ENCODE results near the gene SEMA4A.
"Not testable (repeated sequence)": the region's sequence is repeated elsewhere in the genome, so short reads cannot be mapped to it uniquely, and the experiment has no call there.

SEMA4A gene

DNA sequence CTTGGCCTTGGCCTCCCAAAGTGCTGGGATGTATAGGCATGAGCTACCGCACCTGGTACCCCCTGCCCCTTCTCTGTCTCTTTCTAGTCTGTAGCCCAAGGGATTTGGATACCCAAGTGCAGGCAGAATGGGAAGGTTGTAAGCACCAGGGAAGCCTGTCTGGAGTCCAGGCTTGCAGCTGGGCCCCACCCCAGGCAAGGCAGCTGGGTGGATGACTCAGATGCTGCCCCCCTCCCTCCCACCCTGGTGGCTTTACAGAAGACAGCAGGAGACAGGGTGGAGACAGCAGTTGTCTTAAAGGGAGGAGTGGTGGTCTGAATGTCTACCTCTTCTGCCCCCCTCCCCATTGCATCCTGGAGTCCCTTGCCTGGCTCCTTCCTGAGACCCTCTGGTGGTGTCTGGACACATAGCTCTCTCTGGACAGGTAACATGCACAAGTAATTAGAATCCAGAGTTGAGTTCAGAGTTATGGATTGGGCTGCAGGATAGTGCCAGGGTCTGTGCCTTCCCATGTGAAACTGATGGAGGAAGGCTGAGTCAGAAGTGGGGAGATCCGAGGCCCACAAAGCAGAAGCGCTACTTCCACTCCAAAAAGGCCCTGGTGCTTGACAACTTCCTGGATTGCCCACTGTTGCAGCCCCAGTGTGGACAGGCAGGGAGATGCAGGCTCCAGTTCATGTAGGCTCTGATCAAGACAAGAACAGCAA, 33.7 kb upstream of the SEMA4A start:
- DNase-seq: no peak

DNA sequence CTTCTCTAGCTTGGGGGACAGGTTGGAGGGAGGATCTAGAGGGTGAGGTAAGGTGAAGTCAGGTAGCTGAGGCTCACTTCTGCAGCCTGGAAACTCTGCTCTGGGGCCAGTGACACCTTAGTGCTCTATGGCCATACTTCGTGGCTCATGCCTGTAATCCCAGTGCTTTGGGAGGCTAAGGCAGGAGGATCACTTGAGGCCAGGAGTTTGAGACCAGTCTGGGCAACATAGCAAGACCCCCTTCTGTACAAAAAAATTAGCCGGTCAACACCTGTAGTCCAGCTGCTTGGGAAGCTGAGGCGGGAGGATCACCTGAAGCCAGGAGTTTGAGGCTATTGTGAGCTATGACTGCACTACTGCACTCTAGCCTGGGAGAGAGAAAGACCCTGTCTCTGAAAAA, 33.1 kb upstream of the SEMA4A start:
- DNase-seq: no peak

DNA sequence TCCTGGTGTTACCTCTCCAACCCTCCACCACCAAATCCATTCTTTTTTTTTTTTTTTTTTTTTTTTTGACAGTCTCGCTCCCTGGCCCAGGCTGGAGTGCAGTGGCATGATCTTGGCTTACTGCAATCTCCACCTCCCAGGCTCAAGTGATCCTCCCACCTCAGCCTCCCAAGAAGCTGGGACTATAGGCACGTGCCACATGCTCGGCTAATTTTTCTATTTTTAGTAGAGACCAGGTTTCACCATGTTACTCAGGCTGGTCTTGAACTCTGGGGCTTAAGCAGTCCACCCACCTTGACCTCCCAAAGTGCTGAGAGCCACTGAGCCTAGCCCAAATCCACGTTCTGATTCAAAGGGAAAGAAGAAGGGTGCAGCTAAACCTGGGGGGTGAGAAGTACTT, 32.4 kb upstream of the SEMA4A start:
- not testable (repeated sequence) for DNase-seq

GRCh38 chr1:156121457-156121856, 31.9 kb upstream of the SEMA4A start:
- DNase-seq: no peak

DNA sequence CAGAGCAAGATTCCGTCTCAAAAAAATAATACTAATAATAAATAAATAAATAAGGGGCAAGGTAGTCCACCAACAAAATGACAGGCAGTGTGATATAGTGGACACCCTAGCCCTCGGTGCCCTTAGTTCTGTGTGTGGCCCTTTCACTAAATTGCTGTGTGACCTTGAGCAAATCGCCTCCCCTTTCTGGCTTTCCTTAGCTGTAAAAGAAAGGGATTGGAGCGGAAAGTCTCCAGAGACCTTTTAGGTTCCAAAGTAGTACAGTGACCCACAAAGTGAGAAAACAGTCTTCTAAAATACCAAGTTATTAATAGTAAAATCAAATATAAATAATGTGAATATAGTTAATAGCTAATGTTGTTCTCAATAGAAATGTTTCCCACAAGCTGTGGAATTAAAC, 31.3 kb upstream of the SEMA4A start:
- no peak for DNase-seq

DNA sequence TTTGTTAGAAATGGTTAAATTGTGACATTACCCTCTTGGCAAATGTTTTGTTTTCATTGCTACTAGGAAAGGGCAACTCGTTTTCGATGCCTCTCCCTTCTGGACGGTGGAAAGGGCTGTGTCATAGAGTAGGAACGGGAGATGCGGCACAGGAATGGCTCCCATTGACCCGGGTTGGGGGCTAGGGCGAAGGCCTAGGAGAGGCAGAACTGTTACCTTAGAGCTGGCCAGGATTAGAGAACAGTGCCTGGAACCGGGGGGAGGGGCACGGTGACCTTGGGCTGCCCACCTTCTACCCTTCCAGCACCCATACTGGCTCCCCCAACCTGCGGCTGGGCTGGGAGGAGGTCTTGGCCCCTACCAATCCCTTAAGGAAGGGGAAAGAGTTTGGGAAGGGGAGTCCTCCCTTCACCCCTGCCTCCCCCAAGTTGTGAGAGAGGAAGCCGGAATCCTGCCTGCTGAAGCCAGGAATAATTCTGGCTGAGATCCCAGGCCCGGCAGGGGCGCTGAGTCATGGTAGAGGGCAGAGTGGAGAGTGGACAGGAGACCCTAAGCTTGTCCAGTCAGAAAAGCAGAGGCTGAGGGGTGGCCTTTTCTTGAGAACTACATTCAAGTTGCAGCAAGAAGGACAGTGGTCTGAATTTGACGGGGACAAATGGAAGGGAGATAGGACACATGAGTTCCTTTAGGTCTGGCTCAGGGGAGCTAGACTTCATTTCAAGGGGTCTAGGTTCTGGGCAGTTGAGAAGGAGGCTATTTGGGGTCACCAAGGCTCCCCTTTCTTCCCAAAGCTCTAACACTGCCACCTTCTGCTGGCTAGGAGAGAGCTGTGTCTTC, 30.6 kb upstream of the SEMA4A start:
- peak; percentile 52 for DNase-seq

DNA sequence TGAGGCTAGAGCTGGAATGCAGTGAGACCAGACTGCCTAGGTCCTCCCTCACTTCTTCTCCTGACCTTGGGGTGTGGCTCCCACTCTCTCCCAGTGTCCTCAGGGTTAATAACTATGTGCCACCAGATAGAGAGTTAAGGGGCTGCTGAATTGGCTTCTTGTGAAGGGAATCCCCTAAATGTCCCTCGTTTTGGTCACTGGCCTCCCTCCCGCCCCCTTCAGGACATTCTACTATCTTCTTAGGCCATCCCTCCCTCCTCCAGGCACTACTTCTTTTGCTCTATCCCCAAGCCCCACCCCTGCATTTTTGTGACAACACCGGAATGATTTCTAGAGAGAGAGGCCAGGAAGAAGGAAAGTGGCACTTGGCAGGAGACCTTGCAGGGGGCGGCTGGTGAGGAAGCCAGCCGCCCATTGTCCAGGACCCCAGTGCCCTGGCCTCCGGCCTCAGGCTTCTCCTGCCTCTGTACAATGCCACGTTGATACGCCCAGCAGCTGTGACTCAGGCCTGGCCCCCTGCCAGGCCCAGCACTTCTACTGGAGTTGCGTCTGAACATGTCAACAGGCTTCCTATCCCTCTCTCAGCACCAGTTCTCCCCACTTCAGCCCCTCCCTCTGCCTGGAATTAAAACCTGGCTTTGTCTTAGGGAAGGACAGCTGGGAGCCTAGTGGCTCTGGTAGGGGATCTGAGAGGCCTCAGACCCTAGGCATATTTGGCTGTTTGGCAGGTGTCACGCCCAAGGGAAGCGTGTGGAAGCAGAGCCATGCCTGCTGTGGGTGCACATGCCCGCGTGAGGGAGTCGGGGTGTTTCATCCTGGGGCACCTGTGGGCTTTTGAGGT, 29.8 kb upstream of the SEMA4A start:
- DNase-seq: peak; percentile 93

GRCh38 chr1:156124557-156125483, 28.6 kb upstream of the SEMA4A start:
- peak; percentile 2 for DNase-seq

DNA sequence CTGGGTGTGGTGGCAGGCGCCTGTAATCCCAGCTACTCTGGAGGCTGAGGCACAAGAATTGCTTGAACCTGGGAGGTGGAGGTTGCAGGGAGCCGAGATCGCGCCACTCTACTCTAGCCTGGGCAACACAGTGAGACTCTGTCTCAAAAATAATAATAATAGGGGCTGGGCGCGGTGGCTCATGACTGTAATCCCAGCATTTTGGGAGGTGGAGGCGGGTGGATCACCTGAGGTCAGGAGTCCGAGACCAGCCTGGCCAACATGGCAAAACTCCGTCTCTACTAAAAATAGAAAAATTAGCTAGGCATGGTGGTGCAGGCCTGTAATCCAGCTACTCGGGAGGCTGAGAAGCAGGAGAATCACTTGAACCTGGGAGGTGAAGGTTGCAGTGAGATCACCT, 27.8 kb upstream of the SEMA4A start:
- DNase-seq: not testable (repeated sequence)

DNA sequence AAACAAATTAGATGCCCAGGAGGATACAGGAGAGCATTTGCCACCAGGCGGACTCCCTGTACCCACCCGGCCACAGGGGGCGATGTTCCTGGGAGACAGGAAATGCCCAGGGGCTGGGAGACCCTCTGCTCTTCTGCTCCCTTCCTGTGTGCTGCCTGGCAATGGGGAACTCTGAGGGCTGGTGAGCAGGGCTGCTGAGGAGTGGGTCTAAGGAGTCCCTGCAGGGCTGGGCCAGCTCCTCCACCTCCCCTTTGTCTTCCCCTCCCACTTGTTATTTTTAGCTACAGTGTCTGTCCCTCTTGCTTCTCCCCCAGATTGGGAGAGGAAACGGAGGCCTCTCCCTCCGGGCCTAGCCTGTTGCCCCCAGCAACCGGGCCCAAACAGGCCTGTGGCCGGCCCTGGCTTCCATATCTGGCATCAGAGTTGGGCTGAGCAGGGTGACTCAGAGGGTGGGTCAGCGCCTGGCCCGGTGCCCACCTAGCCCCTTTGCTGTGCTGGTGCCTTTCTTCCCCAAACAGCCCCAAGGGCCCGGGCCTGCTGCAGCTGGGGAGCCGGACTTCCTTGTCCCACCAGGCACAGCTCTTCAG, 27.2 kb upstream of the SEMA4A start:
- peak; percentile 63 for DNase-seq

DNA sequence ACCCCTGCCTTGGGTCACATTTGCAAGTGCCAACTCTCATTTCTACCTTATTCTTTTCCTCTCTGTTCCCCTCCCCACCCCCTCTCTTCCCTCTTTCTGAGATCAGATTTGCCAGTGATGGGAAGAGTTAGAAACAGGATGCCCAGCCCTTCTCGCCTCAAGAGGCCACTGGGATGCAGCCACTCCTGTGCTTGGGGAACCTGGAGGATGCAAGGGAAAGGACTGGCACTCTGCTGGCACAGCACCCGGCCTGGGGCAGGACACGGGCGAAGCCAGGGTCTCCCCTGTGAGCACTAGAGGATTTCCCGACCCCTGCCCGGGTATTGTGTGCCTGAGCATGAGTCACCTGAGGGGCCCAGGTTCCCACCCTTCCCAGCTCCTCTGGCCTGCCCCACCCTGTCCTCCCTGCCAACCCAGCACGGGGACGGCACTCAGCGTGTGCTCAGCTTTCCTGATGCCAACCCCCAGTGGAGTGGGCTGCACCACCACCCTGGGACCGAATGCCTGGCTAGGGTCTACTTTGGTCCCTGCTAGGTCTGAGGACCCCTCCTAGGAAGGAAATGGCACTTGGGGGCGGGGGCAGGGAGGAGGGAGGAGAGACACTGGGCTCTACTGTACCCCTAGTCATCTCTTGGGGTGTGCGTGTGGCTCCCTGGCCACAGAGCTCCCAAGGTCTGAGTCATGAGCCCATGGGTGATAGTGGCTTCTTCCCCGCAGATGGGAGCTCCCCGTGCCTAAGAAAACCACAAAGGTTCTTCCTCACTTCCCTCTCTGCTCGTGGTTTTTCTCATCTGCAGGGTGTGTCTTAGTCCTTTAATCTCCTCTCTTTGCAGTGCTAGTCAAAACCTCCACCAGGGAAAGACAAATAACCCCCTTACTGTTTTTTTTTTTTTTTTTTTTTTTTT, 26.5 kb upstream of the SEMA4A start:
- peak; percentile 17 for DNase-seq

DNA sequence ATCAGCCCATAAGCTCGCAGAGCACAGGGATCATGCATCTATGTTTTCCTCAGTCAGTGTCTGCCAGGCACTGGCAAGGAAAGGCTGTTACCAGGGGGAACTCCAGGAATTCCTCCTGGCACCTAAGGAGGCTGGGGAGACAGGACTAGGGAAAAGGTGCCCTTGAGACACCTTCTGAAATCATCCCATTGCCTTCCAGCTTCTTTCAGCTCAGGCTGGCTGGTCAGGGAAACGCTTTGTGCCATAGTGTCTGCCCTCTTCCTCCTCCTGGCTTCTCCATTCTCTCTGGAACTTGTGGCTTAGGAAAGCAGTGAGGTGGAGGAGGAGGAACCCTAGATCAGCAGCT, 25.1 kb upstream of the SEMA4A start:
- no peak for DNase-seq

DNA sequence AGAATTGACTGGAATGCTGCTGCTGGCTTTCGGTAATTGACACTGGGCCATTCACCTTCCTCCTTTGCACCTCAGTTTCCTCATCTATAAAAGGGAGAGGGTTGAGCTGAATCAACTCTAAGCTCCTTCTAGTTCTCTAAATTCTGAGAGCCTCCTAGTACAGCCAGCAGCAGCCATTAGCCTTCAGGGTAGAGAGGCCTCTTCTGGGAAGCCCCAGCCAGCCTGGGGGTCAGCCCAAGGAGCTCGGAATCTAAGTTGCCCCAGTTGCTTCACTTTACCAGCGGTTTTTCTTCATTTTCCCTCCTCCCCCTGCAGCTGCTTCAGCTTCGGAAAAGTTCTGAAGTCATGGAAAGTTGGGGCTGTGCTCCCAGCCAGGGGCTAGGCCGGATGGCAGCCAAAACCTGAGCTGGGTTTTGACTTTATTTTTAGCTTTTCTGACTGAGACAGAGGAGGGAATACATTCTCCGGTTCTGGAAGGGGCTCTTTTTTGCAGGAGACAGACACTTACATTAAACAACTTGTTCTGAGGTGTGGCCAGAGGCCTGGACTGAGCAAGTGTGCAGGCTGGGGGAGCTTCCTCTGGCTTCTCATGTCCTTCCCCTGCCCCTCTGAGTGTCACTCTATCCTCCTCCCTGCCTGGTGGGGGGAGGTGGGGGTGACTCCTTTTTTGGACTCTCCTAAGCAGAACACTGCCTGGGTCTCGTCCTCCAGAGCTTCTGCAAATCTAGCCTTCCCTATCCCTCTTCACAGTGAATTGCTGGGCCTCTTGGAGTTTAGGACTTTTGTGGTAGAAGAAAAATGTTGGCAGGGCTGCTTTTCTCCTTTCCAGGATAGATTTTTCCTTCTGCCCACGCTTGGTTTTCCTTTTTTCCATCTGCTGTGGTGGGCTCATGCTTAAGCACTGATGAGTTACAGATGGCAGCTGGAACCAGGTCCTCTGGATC, 24.5 kb upstream of the SEMA4A start:
- peak; percentile 80 for DNase-seq

DNA sequence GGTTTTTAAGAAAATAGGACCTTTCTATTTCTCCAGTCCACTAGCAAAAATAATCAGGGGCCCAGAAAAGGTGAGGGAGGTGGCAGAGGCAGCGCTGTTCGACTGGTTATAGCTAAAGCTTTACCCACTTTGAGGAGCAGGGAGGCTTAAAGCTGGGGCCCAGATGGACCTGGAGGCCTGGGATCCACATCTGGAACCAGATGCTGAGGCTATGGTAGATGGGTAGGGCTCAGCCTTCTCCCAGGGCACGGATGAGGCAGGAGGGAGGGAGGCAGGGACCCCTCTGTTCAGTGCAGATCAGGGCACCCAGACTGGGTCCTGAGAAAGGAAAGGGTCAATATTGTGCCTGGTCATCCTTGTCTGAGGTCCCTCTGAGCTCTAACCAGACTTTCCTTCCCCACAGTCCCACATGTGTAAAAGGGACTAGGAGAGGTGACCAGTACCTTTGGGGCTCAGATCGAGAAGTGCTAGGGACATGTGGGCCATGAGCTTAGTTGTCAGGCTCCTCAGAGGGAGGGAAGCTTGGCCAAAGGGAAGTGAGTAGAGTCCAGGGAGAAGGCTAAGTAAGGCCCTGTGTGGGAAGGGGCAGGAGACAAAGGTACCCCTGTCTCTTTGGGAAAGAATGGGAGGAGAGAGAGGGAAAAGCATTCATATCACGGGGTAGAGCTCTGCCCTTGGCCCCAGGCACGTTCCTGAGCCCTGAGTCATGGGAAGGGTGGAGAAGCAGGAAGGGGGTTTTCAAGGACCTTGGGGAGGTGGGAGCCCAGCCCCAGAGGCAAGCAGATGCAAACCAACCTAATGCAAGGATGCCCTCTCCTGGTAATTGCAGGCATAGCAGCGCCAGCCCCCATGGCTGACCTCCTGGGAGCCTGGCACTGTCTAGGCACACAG, 23.5 kb upstream of the SEMA4A start:
- peak; percentile 94 for DNase-seq

GRCh38 chr1:156130578-156130942, 22.8 kb upstream of the SEMA4A start:
- no peak for DNase-seq

GRCh38 chr1:156134716-156135435, 18.5 kb upstream of the SEMA4A start:
- no peak for DNase-seq

GRCh38 chr1:156135930-156136871, 17.2 kb upstream of the SEMA4A start:
- no peak for DNase-seq
